NT2/D1 (cell line): Measurements from ENCODE around the gene DCUN1D3.

ENCODE experiments used
- YY1 ChIP-seq: IDR thresholded peaks from 2 replicates; pipeline ENCODE4 v1.6.1; 2011; ENCODE audit not compliant: insufficient read length, insufficient read depth
- ZNF274 ChIP-seq: IDR thresholded peaks from 2 replicates; pipeline ENCODE4 v1.6.1; 2011; ENCODE audit warnings: mild to moderate bottlenecking, low read depth, low read length

DNA sequence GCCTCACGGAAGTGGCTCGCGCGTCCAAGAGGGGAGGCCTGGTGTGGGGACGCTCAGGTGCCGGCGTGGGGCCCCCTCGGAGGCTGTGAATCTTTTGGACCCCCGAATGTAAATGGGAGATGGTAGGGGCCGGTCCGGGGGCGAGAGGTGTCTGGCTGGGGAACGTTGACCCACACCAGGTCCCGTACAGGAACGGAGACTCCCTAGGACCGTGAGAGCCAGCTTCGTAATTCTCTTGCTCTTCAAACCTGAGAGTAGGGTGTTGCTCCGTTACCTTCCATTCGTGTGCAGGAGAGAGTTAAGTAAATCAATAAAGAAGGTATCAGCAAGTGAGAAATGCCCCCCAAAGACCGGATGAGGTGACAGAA, 894 bp upstream of the DCUN1D3 start:
- TF ChIP-seq YY1 (no peak), ZNF274 (no peak)
